ENCODE measurements around the gene VPS13D. TPM values are rescaled to one million over a fixed set of nuclear protein-coding genes. Genes with fewer than 3 reads are reported as not detected.

VPS13D gene
- total RNA-seq, 1 experiment from 2014 or later = 30.7 TPM

DNA sequence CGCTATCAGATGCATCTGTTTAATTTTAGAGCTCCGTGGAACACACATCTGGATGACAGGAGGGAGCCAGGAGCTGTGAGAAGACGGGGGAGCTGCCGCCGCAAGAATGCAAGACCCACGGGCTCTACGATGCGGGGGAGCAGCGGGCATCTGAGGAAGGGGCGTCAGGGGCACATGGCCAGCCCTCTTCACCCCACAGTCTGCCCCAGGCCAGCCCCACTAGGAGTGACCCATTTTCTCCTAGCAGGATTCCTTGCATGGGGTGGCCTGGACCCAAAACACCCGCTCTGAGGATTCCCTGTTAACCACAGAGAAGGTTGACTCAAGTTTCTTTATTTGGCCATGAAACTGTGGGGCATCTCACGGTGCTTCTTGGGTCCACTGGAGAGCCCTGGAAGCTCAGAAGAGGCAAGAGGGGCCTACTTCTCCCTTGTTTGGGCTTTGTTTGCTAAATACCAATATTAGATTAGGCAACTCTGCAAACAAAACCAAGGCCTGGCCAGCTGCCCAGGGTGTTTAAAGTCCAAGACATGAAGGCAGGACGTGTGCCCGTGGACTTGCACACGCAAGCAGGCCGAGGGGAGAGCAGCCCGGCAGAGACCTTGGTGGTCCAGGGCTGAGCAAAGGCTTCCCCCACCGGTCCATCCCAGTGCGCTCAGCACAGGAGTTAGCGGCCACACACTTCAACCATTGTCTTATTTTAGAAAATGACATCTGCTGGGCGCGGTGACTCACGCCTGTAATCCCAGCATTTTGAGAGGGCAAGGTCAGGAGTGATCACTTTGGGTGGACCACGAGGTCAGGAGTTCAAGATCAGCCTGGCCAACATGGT lies 298.4 kb downstream of the VPS13D start:
- H3K9ac ChIP-seq (ENCODE audit: low read length) = no peak overlapping the region; the same call in 1 of the 2 replicates
- peak overlapping the region; percentile 54; the same call in 1 of the 2 replicates for H2AFZ ChIP-seq (ENCODE audit: low read length)
- peak overlapping the region; percentile 70 for H3K27ac ChIP-seq (ENCODE audit: low read length)
- ChIA-PET CTCF (no interaction called here), POLR2A (ENCODE audit: unreplicated experiment) (interaction anchor here (0.6 kb wide), 1 partner anchor 49 kb away, joined by 3 read pairs; no protein-coding TSS in a partner anchor)
- H3K79me2 ChIP-seq (ENCODE audit: low read length) = no peaks in the 10 kb centered on the region
- H3K4me2 ChIP-seq (ENCODE audit: low read length) = peak overlapping the region; percentile 60
- no peaks in the 10 kb centered on the region for H3F3A ChIP-seq (ENCODE audit: low read length, unreplicated experiment)
- ATAC-seq (peak; percentile 91), DNase-seq (peak; percentile 89)
- no TSS peak for BruUV-seq (replicated peaks)
- no peak for TF ChIP-seq EZH2 (IDR thresholded peaks at IDR 0.05; ENCODE audit: low read length, unreplicated experiment)
- TF ChIP-seq, protein P1, sequence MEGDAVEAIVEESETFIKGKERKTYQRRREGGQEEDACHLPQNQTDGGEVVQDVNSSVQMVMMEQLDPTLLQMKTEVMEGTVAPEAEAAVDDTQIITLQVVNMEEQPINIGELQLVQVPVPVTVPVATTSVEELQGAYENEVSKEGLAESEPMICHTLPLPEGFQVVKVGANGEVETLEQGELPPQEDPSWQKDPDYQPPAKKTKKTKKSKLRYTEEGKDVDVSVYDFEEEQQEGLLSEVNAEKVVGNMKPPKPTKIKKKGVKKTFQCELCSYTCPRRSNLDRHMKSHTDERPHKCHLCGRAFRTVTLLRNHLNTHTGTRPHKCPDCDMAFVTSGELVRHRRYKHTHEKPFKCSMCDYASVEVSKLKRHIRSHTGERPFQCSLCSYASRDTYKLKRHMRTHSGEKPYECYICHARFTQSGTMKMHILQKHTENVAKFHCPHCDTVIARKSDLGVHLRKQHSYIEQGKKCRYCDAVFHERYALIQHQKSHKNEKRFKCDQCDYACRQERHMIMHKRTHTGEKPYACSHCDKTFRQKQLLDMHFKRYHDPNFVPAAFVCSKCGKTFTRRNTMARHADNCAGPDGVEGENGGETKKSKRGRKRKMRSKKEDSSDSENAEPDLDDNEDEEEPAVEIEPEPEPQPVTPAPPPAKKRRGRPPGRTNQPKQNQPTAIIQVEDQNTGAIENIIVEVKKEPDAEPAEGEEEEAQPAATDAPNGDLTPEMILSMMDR (conservative IDR thresholded peaks at IDR 0.05; ENCODE audit: low read depth, low read length) = no peak
- no peak for TF ChIP-seq EZH2phosphoT487 (IDR thresholded peaks at IDR 0.05; ENCODE audit: borderline replicate concordance, low read length)
- intact Hi-C loops (cut with micrococcal nuclease) = loop anchor here (1.0 kb wide), 2 partner anchors 22 to 50 kb away; no protein-coding TSS in a partner anchor
- H3K27me3 ChIP-seq (ENCODE audit: low read length) = no peaks in the 10 kb centered on the region
- H3K9me2 ChIP-seq (replicated peaks; ENCODE audit: low read length) = no peaks in the 10 kb centered on the region
- no peak overlapping the region; the same call in 1 of the 2 replicates for H3K4me3 ChIP-seq (ENCODE audit: low read length)
- no peaks in the 10 kb centered on the region for H4K20me1 ChIP-seq (ENCODE audit: low read length)
- H3K9me3 ChIP-seq (ENCODE audit: low read length) = no peaks in the 10 kb centered on the region
- H3K4me1 ChIP-seq (ENCODE audit: insufficient read depth, low read length) = peaks cover 32% of the 10 kb centered on the region
- no peaks in the 10 kb centered on the region for H3K36me3 ChIP-seq (ENCODE audit: low read depth, low read length)

DNA sequence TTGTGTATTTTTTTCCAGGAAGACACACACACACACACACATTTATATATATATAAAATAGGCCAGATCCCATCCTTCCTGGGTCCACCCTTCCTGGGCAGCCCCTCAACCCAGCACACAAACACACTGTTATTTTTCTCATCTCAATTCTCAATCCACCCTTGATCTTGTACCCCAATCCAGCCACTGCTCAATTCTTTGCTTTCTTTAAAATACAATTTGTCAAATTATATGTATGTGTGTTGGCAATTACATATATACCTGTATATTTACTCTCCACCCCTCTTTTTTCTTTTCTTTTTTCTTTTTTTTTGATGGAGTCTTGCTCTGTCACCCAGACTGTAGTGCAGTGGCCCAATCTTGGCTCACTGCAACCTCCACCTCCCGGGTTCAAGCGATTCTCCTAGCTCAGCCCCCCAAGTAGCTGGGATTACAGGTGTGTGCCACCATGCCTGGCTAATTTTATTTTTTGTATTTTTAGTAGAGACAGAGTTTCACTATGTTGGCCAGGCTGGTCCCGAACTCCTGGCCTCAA lies 299.9 kb downstream of the VPS13D start:
- H3K9me3 ChIP-seq (ENCODE audit: low read length) = no peaks in the 10 kb centered on the region
- no peak overlapping the region for H3K4me2 ChIP-seq (ENCODE audit: low read length)
- intact Hi-C loops (cut with micrococcal nuclease) = no loop called here
- CTCF ChIA-PET = no interaction called here
- DNase-seq = no peak
- H3K27me3 ChIP-seq (ENCODE audit: low read length) = no peaks in the 10 kb centered on the region
- POLR2A ChIA-PET (ENCODE audit: unreplicated experiment) = interaction anchor here (0.5 kb wide), 1 partner anchor 88 kb away, joined by 9 read pairs; the partner anchor contains the start of gene DHRS3
- ATAC-seq = no peak
- TF ChIP-seq, protein P1 (conservative IDR thresholded peaks at IDR 0.05; ENCODE audit: low read depth, low read length) = no peak
- TF ChIP-seq EZH2phosphoT487 (IDR thresholded peaks at IDR 0.05; ENCODE audit: borderline replicate concordance, low read length) = no peak
- no peak for TF ChIP-seq EZH2 (IDR thresholded peaks at IDR 0.05; ENCODE audit: low read length, unreplicated experiment)
- no peak overlapping the region for H3K4me3 ChIP-seq (ENCODE audit: low read length)
- no peaks in the 10 kb centered on the region for H3K36me3 ChIP-seq (ENCODE audit: low read depth, low read length)
- no TSS peak for BruUV-seq (replicated peaks)
- H3K4me1 ChIP-seq (ENCODE audit: insufficient read depth, low read length) = peaks cover 32% of the 10 kb centered on the region
- no peak overlapping the region for H3K27ac ChIP-seq (ENCODE audit: low read length)
- H3K9me2 ChIP-seq (replicated peaks; ENCODE audit: low read length) = no peaks in the 10 kb centered on the region
- no peak overlapping the region for H3K9ac ChIP-seq (ENCODE audit: low read length)
- H4K20me1 ChIP-seq (ENCODE audit: low read length) = no peaks in the 10 kb centered on the region
- H2AFZ ChIP-seq (ENCODE audit: low read length) = no peak overlapping the region
- H3F3A ChIP-seq (ENCODE audit: low read length, unreplicated experiment) = no peaks in the 10 kb centered on the region
- H3K79me2 ChIP-seq (ENCODE audit: low read length) = no peaks in the 10 kb centered on the region

Measured in PC-3 (cell line).